Measurements from ENCODE around the gene TMEM266. TPM values are rescaled to one million over a fixed set of nuclear protein-coding genes. Genes with fewer than 3 reads are reported as not detected.

Gene TMEM266
- polyA plus RNA-seq, 3 donors: not detected

GRCh38 chr15:76024021-76024768 lies 35.6 kb upstream of the TMEM266 start:
- intact Hi-C loops (cut with micrococcal nuclease): no loop called here
- H3K4me3 Mint-ChIP-seq: no peak overlapping the region
- TF ChIP-seq CTCF (IDR thresholded peaks at IDR 0.05): no peak
- Histone ChIP-seq H3K9me3 (replicated peaks in 1 of 2; ENCODE audit: control insufficient read depth in 1 of 2, insufficient read depth in 1 of 2, low read length in 2 of 2) (peaks cover 15 to 23% of the 10 kb centered on the region in 2 donors), H3K36me3 (replicated peaks in 1 of 2; ENCODE audit: control insufficient read depth in 1 of 2, insufficient read depth in 2 of 2, low read length in 2 of 2) (no peaks in the 10 kb centered on the region), H3K9ac (ENCODE audit: insufficient read depth, low read length, poor library complexity, severe bottlenecking) (no peak overlapping the region), H3K4me3 (replicated peaks in 1 of 3; ENCODE audit: low read depth in 2 of 3, low read length in 3 of 3) (no peak overlapping the region), H3K4me1 (ENCODE audit: control insufficient read depth in 1 of 2, insufficient read depth in 2 of 2, low read length in 2 of 2) (no peaks in the 10 kb centered on the region), H3K27ac (ENCODE audit: low read depth in 1 of 2, low read length in 2 of 2) (no peak overlapping the region), H3K27me3 (ENCODE audit: control insufficient read depth in 2 of 2, insufficient read depth in 2 of 2, low read length in 2 of 2) (no peaks in the 10 kb centered on the region), H3K79me2 (ENCODE audit: insufficient read depth, low read length) (no peaks in the 10 kb centered on the region), H2AFZ (ENCODE audit: insufficient read depth, low read depth, low read length, poor library complexity, severe bottlenecking) (no peak overlapping the region), H3K4me2 (replicated peaks; ENCODE audit: extremely low read depth, low read length, poor library complexity, severe bottlenecking) (no peak overlapping the region), H4K20me1 (ENCODE audit: insufficient read depth, low read length) (no peaks in the 10 kb centered on the region)
- DNase-seq: no peak
- no peaks in the 10 kb centered on the region for H3K27me3 Mint-ChIP-seq (ENCODE audit: low read depth in 3 of 3)
- peaks cover 17 to 32% (median 25%) of the 10 kb centered on the region in 7 donors for H3K9me3 Mint-ChIP-seq
- peaks cover 2 to 9% of the 10 kb centered on the region in 2 donors for H3K36me3 Mint-ChIP-seq
- H3K4me1 Mint-ChIP-seq: no peaks in the 10 kb centered on the region
- H3K27ac Mint-ChIP-seq: no peak overlapping the region
- 92% methylated on average over 2 of the region's 4 CpGs for WGBS (ENCODE audit: insufficient coverage)

GRCh38 chr15:76032046-76032445 lies 27.7 kb upstream of the TMEM266 start:
- peaks cover 4% of the 10 kb centered on the region for H3K4me1 Mint-ChIP-seq
- DNase-seq: no peak
- H3K9ac ChIP-seq (ENCODE audit: insufficient read depth, low read length, poor library complexity, severe bottlenecking): no peak overlapping the region
- intact Hi-C loops (cut with micrococcal nuclease): no loop called here
- H3K27ac Mint-ChIP-seq: no peak overlapping the region
- WGBS (ENCODE audit: insufficient coverage): no CpG with 5 or more reads among the region's 1 CpG
- no peaks in the 10 kb centered on the region for H3K36me3 Mint-ChIP-seq
- H3K27me3 Mint-ChIP-seq (ENCODE audit: low read depth in 3 of 3): no peaks in the 10 kb centered on the region
- no peak overlapping the region for H2AFZ ChIP-seq (ENCODE audit: insufficient read depth, low read depth, low read length, poor library complexity, severe bottlenecking)
- no peaks in the 10 kb centered on the region for H3K79me2 ChIP-seq (ENCODE audit: insufficient read depth, low read length)
- no peak overlapping the region for H3K4me2 ChIP-seq (replicated peaks; ENCODE audit: extremely low read depth, low read length, poor library complexity, severe bottlenecking)
- H3K4me3 ChIP-seq (replicated peaks in 1 of 3; ENCODE audit: low read depth in 2 of 3, low read length in 3 of 3): no peak overlapping the region
- no peaks in the 10 kb centered on the region for H3K36me3 ChIP-seq (replicated peaks in 1 of 2; ENCODE audit: control insufficient read depth in 1 of 2, insufficient read depth in 2 of 2, low read length in 2 of 2)
- H3K4me3 Mint-ChIP-seq: no peak overlapping the region
- H3K9me3 ChIP-seq (replicated peaks in 1 of 2; ENCODE audit: control insufficient read depth in 1 of 2, insufficient read depth in 1 of 2, low read length in 2 of 2): peaks cover 0 to 3% of the 10 kb centered on the region in 2 donors
- no peak for TF ChIP-seq CTCF (IDR thresholded peaks at IDR 0.05)
- no peaks in the 10 kb centered on the region for H3K4me1 ChIP-seq (ENCODE audit: control insufficient read depth in 1 of 2, insufficient read depth in 2 of 2, low read length in 2 of 2)
- H3K9me3 Mint-ChIP-seq: peaks cover 0 to 13% (median 6%) of the 10 kb centered on the region in 7 donors
- H4K20me1 ChIP-seq (ENCODE audit: insufficient read depth, low read length): no peaks in the 10 kb centered on the region
- H3K27ac ChIP-seq (ENCODE audit: low read depth in 1 of 2, low read length in 2 of 2): no peak overlapping the region
- no peaks in the 10 kb centered on the region for H3K27me3 ChIP-seq (ENCODE audit: control insufficient read depth in 2 of 2, insufficient read depth in 2 of 2, low read length in 2 of 2)

Data from CD14-positive monocyte (primary cell).